Nephron progenitor cell (in vitro differentiated cells): ENCODE results near the gene RCC2.

Experiments
- DNase-seq: peaks from one replicate; pipeline ENCODE4 v3.0.0; 2021
- H3K27ac Mint-ChIP-seq: 2 replicates; pipeline ENCODE4 v1.8.0; 2021; ENCODE audit warnings: mild to moderate bottlenecking, moderate library complexity, mixed read lengths
- H3K27me3 Mint-ChIP-seq: 2 replicates; pipeline ENCODE4 v1.8.0; 2021; ENCODE audit warnings: mild to moderate bottlenecking, low read depth, mixed read lengths; ENCODE audit not compliant: poor library complexity
- H3K36me3 Mint-ChIP-seq: 2 replicates; pipeline ENCODE4 v1.8.0; 2021; ENCODE audit warnings: low read depth, mixed read lengths
- H3K4me1 Mint-ChIP-seq: 2 replicates; pipeline ENCODE4 v1.8.0; 2021; ENCODE audit warnings: mixed read lengths
- H3K4me3 Mint-ChIP-seq: 2 replicates; pipeline ENCODE4 v1.8.0; 2021; ENCODE audit warnings: mild to moderate bottlenecking, moderate library complexity, mixed read lengths
- H3K9me3 Mint-ChIP-seq: 2 replicates; pipeline ENCODE4 v1.8.0; 2021; ENCODE audit warnings: mild to moderate bottlenecking, moderate library complexity, mixed read lengths
- TF ChIP-seq, protein P1 (sequence below): fragments of 200-600 bp; sonication (generic); IDR thresholded peaks from 2 replicates; pipeline ENCODE4 v1.5.0; 2021; ENCODE audit warnings: antibody characterized with exemption

The RCC2 gene

DNA sequence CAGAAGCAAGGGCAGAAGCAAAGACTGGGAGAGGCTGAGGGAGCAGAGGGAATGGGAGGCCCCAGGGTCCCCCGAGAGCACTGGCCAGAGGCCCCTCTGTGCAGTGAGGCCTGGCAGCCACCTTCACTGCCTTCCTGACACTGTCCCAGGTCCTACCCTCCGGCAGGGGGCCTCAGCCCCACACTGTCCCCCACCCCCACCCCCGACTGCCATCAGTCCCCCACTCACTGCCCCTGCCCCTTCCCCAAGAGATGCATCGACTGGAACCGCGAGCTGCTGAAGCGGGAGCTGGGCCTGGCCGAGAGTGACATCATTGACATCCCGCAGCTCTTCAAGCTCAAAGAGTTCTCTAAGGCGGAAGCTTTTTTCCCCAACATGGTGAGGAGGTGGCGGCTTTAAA lies 80.4 kb downstream of the RCC2 start:
- TF ChIP-seq, protein P1, sequence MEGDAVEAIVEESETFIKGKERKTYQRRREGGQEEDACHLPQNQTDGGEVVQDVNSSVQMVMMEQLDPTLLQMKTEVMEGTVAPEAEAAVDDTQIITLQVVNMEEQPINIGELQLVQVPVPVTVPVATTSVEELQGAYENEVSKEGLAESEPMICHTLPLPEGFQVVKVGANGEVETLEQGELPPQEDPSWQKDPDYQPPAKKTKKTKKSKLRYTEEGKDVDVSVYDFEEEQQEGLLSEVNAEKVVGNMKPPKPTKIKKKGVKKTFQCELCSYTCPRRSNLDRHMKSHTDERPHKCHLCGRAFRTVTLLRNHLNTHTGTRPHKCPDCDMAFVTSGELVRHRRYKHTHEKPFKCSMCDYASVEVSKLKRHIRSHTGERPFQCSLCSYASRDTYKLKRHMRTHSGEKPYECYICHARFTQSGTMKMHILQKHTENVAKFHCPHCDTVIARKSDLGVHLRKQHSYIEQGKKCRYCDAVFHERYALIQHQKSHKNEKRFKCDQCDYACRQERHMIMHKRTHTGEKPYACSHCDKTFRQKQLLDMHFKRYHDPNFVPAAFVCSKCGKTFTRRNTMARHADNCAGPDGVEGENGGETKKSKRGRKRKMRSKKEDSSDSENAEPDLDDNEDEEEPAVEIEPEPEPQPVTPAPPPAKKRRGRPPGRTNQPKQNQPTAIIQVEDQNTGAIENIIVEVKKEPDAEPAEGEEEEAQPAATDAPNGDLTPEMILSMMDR: no peak
- peaks cover 15% of the 10 kb centered on the region for H3K4me1 Mint-ChIP-seq
- peaks cover 3% of the 10 kb centered on the region for H3K9me3 Mint-ChIP-seq
- peaks cover 6% of the 10 kb centered on the region for H3K27me3 Mint-ChIP-seq
- H3K27ac Mint-ChIP-seq: no peak overlapping the region
- H3K4me3 Mint-ChIP-seq: no peak overlapping the region
- peak; percentile 23 for DNase-seq
- no peaks in the 10 kb centered on the region for H3K36me3 Mint-ChIP-seq

DNA sequence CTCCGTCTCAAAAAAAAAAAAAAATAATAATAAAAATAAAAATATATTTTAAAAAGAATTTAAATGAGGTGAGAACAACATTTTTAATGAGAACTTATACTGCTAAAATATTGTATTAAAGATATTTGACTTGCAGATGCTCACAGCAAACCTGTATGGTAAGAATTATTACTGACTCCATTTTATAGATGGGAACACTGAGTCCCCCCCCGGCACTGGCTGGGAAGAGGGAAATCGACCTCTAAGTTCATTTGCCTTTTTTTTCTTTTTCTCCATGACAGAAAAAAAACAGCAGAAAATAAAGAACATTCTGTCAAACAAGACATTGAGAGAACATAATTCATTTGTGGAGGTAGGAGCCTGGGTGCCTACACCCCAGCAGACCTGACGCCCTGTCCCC lies 80.9 kb downstream of the RCC2 start:
- Mint-ChIP-seq H3K4me3 (no peak overlapping the region), H3K36me3 (no peaks in the 10 kb centered on the region), H3K4me1 (peaks cover 15% of the 10 kb centered on the region), H3K27ac (peak overlapping the region; percentile 61), H3K9me3 (no peaks in the 10 kb centered on the region), H3K27me3 (peaks cover 6% of the 10 kb centered on the region)
- TF ChIP-seq, protein P1: no peak
- DNase-seq: no peak
